Karpas-422 (cell line): ENCODE data around the gene ADCY7. TPM values are rescaled to one million over a fixed set of nuclear protein-coding genes. Genes with fewer than 3 reads are reported as not detected.

Experiments used
- DNase-seq: peaks from one replicate; pipeline ENCODE4 v3.0.0-alpha.2; 2015
- H2AFZ ChIP-seq: fragments of 200-600 bp; sonication (generic); 2 replicates; pipeline ENCODE4 v1.6.1; 2014; ENCODE audit warnings: antibody characterized with exemption, low read length, mixed read lengths
- H3K27ac ChIP-seq: fragments of 200-600 bp; sonication (generic); 2 replicates; pipeline ENCODE4 v1.5.1; 2014; ENCODE audit warnings: mild to moderate bottlenecking, low read length, moderate library complexity
- H3K27me3 ChIP-seq: fragments of 200-600 bp; sonication (generic); 2 replicates; pipeline ENCODE4 v1.6.1; 2014; ENCODE audit warnings: low read length, mixed read lengths
- H3K36me3 ChIP-seq: fragments of 200-600 bp; sonication (generic); 2 replicates; pipeline ENCODE4 v1.6.1; 2014; ENCODE audit warnings: low read length, mixed read lengths; ENCODE audit not compliant: insufficient read depth
- H3K4me1 ChIP-seq: fragments of 200-600 bp; sonication (generic); 2 replicates; pipeline ENCODE4 v1.6.1; 2014; ENCODE audit warnings: mild to moderate bottlenecking, low read length, mixed read lengths
- H3K4me2 ChIP-seq: fragments of 200-600 bp; sonication (generic); 2 replicates; pipeline ENCODE4 v1.6.1; 2014; ENCODE audit warnings: low read length, low read depth, mild to moderate bottlenecking; ENCODE audit not compliant: poor library complexity, severe bottlenecking
- H3K4me3 ChIP-seq: fragments of 200-600 bp; sonication (generic); 2 replicates; pipeline ENCODE4 v1.5.1; 2014; ENCODE audit warnings: mild to moderate bottlenecking, antibody characterized with exemption, low read length, mixed read lengths
- H3K79me2 ChIP-seq: fragments of 200-600 bp; sonication (generic); 2 replicates; pipeline ENCODE4 v1.6.1; 2014; ENCODE audit warnings: mild to moderate bottlenecking, low read length, mixed read lengths
- H3K9ac ChIP-seq: fragments of 200-600 bp; sonication (generic); 2 replicates; pipeline ENCODE4 v1.6.0; 2014; ENCODE audit warnings: low read length
- H3K9me2 ChIP-seq: fragments of 200-600 bp; sonication (generic), shearing (Covaris generic); replicated peaks from 2 replicates; pipeline ENCODE4 v1.6.0; 2014; ENCODE audit warnings: mild to moderate bottlenecking, low read length, moderate library complexity; ENCODE audit not compliant: insufficient read depth
- H3K9me3 ChIP-seq: fragments of 300-700, 200-600 bp; sonication (generic); 2 replicates; pipeline ENCODE4 v1.6.1; 2014; ENCODE audit warnings: low read length, mixed read lengths
- H4K20me1 ChIP-seq: fragments of 200-600 bp; sonication (generic); 2 replicates; pipeline ENCODE4 v1.6.1; 2014; ENCODE audit warnings: mild to moderate bottlenecking, antibody characterized with exemption, low read length, low read depth; ENCODE audit not compliant: insufficient read depth
- small RNA-seq: library from RNA; depleted of rRNA; stranded (forward); fragments of <200 nt; gene quantifications from one replicate; pipeline ENCODE3, GENCODE V24; 2014
- total RNA-seq: library from RNA; depleted of rRNA; stranded (reverse); fragments of >200 nt; shearing (Covaris generic); gene quantifications from 2 replicates; pipeline ENCODE4 v1.2.3, GENCODE V29; 2014; ENCODE audit warnings: low replicate concordance; rRNA removed

ADCY7 gene
- total RNA-seq, 1 experiment from 2014 or later, result 27.5 TPM

- H4K20me1 ChIP-seq, result peaks cover 7% of the 10 kb centered on the region; the same call in 1 of the 2 replicates
- peaks cover 95% of the 10 kb centered on the region for H3K79me2 ChIP-seq
- DNase-seq, result peak; percentile 72
- peaks cover 43% of the 10 kb centered on the region; the same call in 1 of the 2 replicates for H3K36me3 ChIP-seq
- H3K9ac ChIP-seq, result no peak overlapping the region
- no peaks in the 10 kb centered on the region for H3K27me3 ChIP-seq
- H3K4me1 ChIP-seq, result peaks cover 36% of the 10 kb centered on the region
- no peak overlapping the region for H3K4me3 ChIP-seq
- no peaks in the 10 kb centered on the region for H3K9me3 ChIP-seq
- peak overlapping the region; percentile 19; the same call in 1 of the 2 replicates for H3K27ac ChIP-seq
- peak overlapping the region; percentile 40 for H3K4me2 ChIP-seq
- H2AFZ ChIP-seq, result no peak overlapping the region
- no peaks in the 10 kb centered on the region for H3K9me2 ChIP-seq
Observed at GRCh38 chr16:50360033-50360778, 93.9 kb downstream of the ADCY7 start.

- Histone ChIP-seq H3K27me3 (no peaks in the 10 kb centered on the region), H3K9me3 (no peaks in the 10 kb centered on the region), H3K27ac (peak overlapping the region; percentile 9; the same call in 1 of the 2 replicates), H3K4me2 (peak overlapping the region; percentile 40), H3K4me1 (peaks cover 40% of the 10 kb centered on the region), H3K9ac (no peak overlapping the region), H4K20me1 (peaks cover 12% of the 10 kb centered on the region; the same call in 1 of the 2 replicates), H3K79me2 (peaks cover 96% of the 10 kb centered on the region), H3K36me3 (peaks cover 42% of the 10 kb centered on the region; the same call in 1 of the 2 replicates), H2AFZ (no peak overlapping the region), H3K9me2 (no peaks in the 10 kb centered on the region), H3K4me3 (no peak overlapping the region)
- DNase-seq, result no peak
Observed at GRCh38 chr16:50360779-50361178, 94.4 kb downstream of the ADCY7 start.

GRCh38 chr16:50363656-50364055 lies 97.3 kb downstream of the ADCY7 start:
- no peak overlapping the region for H3K27ac ChIP-seq
- H4K20me1 ChIP-seq, result peaks cover 32% of the 10 kb centered on the region; the same call in 1 of the 2 replicates
- H3K4me1 ChIP-seq, result peaks cover 61% of the 10 kb centered on the region
- peaks cover 99% of the 10 kb centered on the region for H3K79me2 ChIP-seq
- no peak overlapping the region for H2AFZ ChIP-seq
- no peak overlapping the region for H3K9ac ChIP-seq
- H3K9me2 ChIP-seq, result no peaks in the 10 kb centered on the region
- H3K4me2 ChIP-seq, result no peak overlapping the region
- no peaks in the 10 kb centered on the region for H3K27me3 ChIP-seq
- no peak for DNase-seq
- peaks cover 49% of the 10 kb centered on the region; the same call in 1 of the 2 replicates for H3K36me3 ChIP-seq
- H3K4me3 ChIP-seq, result no peak overlapping the region
- no peaks in the 10 kb centered on the region for H3K9me3 ChIP-seq

- H3K4me2 ChIP-seq, result peak overlapping the region; percentile 96
- no peak overlapping the region for H2AFZ ChIP-seq
- no peaks in the 10 kb centered on the region for H3K9me2 ChIP-seq
- no peak overlapping the region for H3K9ac ChIP-seq
- H3K4me3 ChIP-seq, result 0 out of 2 replicates have a peak overlapping the region, but pooled peaks have one; percentile 96
- no peak overlapping the region for H3K27ac ChIP-seq
- no peaks in the 10 kb centered on the region for H3K9me3 ChIP-seq
- peaks cover 75% of the 10 kb centered on the region for H3K79me2 ChIP-seq
- H3K4me1 ChIP-seq, result peaks cover 46% of the 10 kb centered on the region
- no peaks in the 10 kb centered on the region; the same call in 1 of the 2 replicates for H3K27me3 ChIP-seq
- H3K36me3 ChIP-seq, result peaks cover 41% of the 10 kb centered on the region; the same call in 1 of the 2 replicates
- DNase-seq, result no peak
- H4K20me1 ChIP-seq, result peaks cover 27% of the 10 kb centered on the region; the same call in 1 of the 2 replicates
Observed at GRCh38 chr16:50365791-50366575, 99.6 kb downstream of the ADCY7 start.

Small RNA genes lying within 50 kb of the gene (small RNA-seq; reads per million reads assigned to genes)
- gene MIR6771, result not detected

Other genes with a start within 250 kb of the ADCY7 start
- 11.8 and 27.1 TPM in 2 replicates for gene CNEP1R1, start 241.3 kb upstream of the ADCY7 start, total RNA-seq
- gene HEATR3, start 200.6 kb upstream of the ADCY7 start, total RNA-seq, result 22.1 and 24.4 TPM in 2 replicates
- gene TENT4B, start 113.2 kb upstream of the ADCY7 start, total RNA-seq, result 2.5 and 5.2 TPM in 2 replicates
- 59.6 and 66.0 TPM in 2 replicates for gene BRD7, start 102.4 kb downstream of the ADCY7 start, total RNA-seq